GF-D8 (cell line): ENCODE results near the gene NBPF3.

ENCODE experiments used
- DNase-seq: peaks from one replicate; lab custom pipeline; 2025; lab: John Stamatoyannopoulos, UW

The NBPF3 gene

DNA sequence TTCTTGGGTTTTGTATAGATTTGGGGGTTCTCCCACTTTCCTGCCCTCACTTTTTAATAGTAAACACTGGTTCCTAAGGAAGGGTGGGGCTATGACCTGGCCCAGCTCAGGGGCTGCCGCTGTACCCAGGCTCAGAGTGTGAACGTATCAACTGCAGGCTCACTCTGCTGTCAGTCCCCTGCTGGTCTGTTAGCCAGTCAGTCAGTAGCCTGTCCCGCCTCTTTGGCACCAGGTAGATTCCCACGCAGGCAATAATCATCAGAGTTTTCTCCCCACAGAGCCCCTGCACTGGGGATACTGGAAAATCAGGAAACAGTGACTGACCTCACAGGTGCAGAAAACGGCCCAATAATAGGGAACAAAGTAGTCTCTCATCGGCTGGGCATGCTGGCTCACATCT is 54.3 kb downstream of the NBPF3 start:
- no peak for DNase-seq

DNA sequence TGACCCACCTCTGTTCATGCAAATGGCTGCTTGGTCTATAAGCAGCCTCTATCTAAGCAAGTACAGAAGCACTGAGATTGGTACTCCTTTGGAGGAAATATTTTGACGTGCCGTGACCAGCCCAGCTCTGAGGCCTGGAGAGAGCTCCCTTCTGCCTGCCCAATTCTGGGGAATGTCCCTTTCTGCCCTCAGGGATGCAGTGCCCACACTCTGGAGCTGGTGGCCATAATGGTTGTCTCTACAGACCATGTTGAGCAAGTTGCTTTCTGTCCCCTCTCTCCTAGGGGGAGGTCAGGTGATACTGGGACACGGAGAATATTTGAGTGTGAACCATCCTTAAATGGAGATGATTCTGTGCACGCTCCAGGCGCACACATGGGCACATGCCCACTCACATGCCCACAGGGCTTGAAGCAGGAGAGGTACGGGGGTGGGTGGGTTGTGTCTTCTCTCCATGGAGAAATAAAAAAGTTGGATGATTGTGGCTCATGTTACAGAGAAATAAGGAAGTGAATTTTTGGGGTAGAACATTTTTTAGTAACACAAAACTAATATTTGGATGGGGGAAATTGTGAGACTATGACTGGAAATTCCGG is 55.4 kb downstream of the NBPF3 start:
- no peak for DNase-seq

GRCh38 chr1:21496063-21496462 is 56.1 kb downstream of the NBPF3 start:
- DNase-seq = no peak

DNA sequence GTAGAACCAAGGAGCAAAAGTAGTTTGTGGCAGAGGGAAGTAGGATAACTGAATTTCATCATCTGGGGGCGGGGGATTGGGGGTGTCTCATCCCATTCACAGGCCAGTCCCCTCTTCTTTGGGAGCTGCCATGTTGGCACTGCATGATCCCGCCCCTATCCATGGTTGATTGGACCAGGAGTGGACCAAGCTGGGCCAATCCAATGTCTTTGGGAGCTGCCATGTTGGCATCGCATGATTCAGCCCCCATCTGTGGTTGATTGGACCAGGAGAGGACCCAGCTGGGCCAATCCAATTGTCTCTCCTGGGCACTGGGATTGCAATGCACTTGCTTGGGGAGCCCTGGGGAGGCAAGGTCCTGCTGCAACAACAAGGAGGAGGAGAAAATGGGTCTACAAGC is 56.9 kb downstream of the NBPF3 start:
- no peak for DNase-seq

DNA sequence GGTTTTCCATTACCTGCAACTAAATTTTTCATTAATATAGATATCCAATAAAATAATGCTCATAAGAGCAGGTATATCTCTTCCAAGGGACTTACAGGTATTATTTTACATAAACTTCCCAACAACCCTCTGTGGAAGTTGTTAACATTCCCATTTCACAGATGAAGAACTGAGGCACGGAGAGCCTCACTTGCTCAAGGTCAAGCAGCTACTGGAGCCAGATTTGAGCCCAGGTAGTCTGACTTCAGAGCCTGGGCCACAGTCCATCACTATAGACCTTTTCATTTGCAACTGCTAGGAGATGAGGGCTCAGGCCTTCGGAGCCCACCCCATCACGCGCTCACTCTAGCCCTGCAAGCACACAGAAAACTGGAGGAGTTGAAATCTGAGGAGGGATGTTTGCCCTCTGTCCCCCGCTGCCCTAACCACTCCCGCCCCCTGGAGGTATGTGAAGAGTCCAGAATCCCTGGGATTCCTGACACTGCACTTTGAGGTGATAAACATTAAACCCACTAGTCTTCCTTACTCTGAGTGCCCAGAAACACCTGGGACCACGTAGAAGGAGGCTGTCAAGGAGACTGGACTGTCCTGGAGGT is 57.6 kb downstream of the NBPF3 start:
- DNase-seq = no peak

DNA sequence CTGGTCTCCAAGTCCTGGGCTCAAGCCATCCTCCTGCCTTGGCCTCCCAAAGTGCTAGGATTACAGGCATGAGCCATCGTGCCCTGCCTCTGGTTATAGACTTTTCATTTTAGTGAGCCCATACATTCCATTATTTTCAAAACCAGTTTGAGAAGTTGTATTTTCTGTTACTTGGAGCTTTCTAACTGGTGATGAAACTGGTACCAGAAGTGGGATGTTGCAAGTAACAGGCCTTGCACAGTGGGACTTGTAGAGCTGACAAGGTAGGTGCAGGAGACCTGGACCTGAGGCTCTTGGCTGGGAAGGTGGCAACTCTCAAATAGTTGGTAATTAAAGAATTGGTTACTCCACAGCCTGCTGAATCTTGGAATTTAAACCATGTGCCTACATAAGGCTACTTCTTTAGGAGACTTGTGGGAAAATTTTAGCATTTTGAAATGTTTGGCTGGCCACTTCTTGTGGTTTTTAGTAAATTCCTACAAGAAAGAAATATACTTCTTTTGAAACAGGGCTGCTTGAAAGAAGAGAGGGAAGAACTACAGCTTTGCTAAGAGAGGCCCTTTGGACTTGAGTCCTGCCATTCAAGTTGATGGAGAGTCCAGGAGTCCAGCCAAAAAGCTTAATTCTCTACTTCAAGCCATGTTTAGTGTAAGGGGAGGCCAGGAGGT is 59.5 kb downstream of the NBPF3 start:
- DNase-seq = no peak

DNA sequence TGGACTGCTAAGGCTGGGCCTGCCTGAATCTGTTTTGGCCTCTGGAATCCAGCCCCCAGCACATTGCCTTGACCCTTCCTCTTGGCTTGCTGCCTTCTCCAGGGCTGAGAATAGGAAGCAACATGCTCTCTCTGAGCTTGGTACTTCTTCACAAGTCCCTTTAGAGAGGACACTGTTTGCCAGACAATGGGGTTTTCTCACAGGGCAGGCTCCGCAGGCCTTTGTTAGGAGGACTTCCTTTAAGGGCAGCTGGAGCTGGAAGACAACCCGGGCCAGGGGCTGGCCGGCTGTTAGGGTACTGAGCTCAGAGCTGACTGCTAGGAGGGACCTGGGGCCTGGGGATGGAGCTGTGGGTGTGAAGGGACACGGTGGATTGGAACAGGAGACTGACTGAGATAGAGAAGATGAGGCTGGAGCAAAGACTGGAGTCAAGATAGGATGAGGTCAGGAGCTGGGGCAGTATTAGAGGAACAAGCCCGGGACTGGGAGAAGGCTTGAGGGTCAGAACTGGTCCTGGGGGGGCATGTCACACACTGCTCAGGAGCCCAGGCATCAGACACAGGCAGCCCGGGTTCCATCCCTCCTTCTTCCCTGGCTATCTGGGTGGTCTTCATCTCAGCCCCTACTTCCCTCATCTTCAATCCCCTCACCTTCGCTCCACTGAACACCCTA is 63.9 kb downstream of the NBPF3 start:
- no peak for DNase-seq

- DNase-seq = no peak
Measured at GRCh38 chr1:21506804-21507203, 66.9 kb downstream of the NBPF3 start.

DNA sequence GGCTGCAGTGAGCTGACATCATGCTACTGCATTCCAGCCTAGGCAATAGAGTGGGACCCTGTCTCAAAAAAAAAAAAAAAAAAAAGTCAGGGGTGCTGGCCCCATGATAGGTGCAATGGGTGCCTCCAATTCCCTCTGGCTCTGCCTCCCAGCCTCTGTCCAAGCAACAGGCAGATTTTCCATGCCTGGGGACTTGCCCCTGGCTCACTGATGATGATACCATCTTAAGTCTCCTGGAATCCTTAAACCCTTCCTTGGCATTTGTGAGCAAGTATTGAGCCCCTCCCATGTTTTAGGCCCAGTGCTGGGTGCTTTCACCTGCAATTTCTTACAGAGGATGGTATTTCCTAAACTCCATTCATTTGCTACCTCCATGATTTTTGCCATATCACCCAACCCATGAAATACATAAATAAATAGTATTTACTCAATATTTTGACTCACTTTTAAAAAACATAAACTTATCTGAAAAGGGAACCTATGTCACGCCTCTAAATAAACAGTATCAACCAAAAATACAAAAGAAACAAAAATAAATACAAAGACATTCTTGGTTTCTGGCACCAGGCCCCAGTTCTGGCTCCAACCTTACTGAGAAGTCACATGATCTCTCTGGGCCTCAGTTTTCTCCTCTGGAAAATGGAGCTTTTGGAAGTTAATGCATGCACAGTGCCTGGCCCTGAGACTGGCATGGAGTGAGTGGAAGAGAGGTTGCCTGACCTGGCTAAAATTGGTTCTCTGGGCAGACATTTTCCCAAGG is 67.8 kb downstream of the NBPF3 start:
- DNase-seq = no peak

DNA sequence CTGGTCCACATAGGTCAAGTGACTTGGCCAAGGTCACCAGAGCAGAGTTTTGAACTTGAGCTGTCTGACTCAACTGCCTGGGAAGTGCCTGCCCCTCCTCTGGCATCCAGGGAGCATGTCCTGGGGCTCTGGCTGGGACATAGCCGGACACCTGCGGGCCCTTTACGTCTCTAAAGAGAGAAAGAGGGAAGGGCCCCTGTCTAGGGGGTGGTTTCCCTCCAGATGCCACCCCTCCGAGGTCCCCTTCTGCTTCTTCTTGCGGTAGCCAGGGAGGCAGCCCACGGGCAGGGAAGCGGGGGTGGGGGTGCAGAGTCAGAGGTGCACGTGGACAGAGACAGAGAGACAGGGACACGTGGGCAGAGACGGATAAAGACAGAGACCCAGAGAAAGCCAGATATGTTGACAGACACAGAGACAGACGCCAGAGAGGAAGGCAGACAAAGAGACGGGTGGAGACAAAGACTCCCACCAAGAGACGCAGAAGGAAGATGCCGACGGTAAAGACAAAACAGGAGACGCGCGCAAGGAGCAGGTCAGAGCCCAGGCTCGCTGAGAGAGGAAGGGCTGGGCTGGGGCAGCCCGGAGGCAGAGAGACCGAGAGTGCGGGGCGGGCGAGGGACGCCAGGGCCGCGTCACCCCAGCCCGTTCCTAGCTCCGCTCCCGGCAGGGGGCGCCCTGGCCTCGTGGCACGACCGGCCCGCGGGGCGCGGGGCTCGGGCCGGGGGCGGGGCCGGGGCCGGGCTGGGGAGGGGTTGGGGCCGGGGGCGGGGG is 68.8 kb downstream of the NBPF3 start:
- DNase-seq = no peak

GRCh38 chr1:21509351-21510112 is 69.6 kb downstream of the NBPF3 start, which contains the start of gene ALPL:
ALPL (plus strand) TSS chr1:21509423; CDS start chr1:21554082, 44,659 bp downstream.
- no peak for DNase-seq

GRCh38 chr1:21510113-21510493 is 70.2 kb downstream of the NBPF3 start:
- DNase-seq = no peak

GRCh38 chr1:21510885-21511578 is 71.1 kb downstream of the NBPF3 start:
- no peak for DNase-seq

DNA sequence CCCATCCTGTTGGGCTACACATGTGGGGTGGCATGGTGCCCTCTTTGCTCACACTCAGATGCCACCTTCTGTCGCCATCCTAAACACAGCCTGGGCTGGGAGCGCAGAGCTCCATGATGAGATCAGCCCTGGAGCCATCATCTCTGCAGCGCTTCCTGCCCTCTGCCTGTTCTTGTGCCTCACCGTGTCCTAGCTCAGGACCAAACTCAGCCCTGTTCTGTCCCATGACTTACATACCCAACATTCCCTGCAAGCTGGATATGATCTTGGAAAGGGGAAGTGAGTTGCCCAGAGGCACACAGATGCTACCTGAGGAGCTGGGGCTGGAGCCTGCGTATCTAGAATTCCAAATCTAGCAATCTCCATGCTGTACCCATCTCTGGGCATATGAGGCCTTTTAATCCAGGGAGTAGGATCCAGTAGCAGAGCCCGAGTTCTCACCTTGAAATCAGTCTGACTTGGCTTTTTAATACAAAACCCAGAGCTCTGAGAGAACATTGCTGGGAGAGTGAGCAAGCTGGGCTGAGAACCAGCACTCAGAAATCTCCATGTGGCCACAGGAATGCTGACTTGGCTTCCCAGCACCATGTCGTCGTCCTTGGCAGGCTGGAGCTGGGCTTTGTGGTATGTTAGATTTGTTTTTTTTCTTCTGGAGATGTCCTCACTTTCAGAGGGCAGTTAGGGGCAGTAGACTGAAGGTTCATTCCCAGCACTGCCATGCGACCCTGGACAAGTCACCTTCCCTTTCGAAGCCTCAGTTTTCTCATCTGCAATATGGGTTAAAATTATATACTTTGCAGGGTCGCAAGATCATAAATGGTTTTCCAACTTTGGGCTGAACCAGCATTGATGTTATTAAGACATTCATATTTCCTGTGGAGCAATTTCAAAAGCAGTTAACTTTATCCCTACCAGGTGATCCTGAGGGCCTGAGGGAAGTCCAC is 71.9 kb downstream of the NBPF3 start:
- DNase-seq = no peak

DNA sequence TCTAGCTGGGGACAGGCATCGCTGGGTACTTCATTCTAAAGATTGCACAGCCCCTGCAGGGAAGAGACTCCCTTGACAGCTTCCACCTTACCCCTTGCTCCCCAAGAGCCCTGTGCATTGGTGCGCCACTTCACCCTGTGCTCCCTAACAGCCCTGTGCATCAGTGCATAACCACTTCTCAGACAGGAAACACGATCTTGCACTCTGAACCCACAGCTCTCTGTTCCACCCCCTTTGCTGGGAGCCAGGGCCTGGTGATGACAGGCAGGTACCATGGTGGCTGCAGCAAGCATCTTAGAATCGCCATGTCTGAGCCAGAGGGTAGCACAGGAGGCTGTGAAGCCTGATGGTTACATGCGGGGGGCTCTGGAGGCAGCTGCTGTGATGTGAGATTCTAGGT is 74.3 kb downstream of the NBPF3 start:
- DNase-seq = no peak

DNA sequence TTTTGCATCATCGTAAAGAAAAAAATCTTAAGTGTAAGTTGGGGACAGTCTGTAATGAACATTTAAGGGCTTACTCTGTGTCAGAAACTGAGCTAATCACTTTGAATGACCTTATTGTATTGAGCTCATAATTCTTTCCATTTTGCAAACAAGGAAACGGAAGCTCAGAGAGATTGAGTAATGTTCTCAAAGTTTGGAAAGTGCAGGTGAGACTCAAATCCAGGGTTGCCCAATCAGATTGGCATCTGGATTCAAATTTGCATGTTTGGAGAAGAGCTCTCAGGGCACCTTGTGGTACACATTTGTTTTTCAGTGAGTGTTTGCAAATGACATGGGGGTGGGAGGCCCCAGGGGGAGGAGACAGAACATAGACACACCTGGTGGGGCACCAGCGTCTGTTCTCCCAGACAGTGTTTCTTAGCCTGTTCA is 77.2 kb downstream of the NBPF3 start:
- no peak for DNase-seq

DNA sequence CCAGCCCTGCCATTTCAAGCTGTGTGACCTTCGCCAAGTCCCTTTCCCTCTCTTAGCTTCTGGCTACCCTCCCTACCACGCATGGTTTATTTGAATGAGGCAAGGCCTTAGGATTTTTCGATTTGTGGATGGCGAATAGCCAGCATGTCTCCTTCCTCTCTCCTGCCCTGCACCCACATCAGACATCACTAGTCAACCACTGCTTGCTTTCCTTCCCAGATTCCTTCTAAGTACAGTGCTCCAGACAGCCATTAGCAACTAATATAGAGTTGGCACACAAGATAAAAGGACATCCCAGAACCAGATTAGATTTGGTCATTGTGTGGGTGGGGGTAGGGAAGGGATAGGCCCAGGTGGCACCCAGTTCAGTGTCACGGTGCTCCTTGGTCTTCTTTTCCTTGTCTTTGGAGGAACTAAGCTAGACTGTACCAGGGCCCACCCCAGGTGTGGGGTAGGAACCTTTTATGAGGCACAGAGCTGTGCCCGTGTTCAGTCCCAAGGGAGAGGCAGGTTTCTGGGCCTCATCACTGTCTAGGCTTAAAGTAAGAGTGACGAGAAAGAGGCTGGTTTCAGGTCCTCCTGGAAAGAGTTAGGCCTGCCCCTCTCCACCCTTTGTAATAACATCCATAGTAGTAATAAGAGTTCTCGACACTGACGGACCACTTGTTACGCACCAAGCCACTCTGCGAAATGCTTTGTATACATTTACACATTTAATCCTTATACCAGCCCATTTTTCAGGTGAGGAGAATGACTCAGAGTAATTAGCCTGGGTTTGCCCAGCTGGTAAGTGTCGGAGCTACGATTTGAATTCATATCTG is 77.9 kb downstream of the NBPF3 start:
- no peak for DNase-seq
